ENCODE data around the gene PDE8A. TPM values are rescaled to one million over a fixed set of nuclear protein-coding genes. Genes with fewer than 3 reads are reported as not detected.

PDE8A gene
- total RNA-seq, 4 donors from 2014 or later: 49.4 to 108 (median 64.3) TPM

DNA sequence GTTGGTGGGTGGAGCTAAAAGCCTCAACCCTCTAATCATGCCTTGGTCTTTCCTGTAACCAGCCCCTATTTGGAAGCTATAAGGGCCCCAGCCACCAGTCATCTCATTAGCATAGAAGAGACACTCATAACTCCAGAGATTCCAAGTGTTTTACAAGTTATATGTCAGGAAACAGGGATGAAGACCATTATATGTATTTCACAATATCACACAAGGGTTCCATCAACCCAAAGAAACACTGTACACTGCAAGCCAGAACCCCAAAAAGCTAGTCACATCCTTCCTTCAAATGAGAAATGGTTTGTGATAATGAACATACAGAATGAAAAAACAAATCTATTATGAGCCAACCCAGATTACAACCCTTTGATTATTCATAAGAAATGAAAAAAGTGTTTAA lies 175.7 kb downstream of the PDE8A start:
- Histone ChIP-seq H3K27me3 (no peaks in the 10 kb centered on the region), H3K9me3 (peaks cover 0 to 5% (median 0%) of the 10 kb centered on the region in 4 donors), H3K4me1 (no peaks in the 10 kb centered on the region), H3K27ac (no peak overlapping the region), H3K36me3 (no peaks in the 10 kb centered on the region), H3K4me3 (no peak overlapping the region)
- no peak for TF ChIP-seq POLR2A (IDR thresholded peaks at IDR 0.05)
- TF ChIP-seq EP300 (IDR thresholded peaks at IDR 0.05): no peak
- TF ChIP-seq, protein P1, sequence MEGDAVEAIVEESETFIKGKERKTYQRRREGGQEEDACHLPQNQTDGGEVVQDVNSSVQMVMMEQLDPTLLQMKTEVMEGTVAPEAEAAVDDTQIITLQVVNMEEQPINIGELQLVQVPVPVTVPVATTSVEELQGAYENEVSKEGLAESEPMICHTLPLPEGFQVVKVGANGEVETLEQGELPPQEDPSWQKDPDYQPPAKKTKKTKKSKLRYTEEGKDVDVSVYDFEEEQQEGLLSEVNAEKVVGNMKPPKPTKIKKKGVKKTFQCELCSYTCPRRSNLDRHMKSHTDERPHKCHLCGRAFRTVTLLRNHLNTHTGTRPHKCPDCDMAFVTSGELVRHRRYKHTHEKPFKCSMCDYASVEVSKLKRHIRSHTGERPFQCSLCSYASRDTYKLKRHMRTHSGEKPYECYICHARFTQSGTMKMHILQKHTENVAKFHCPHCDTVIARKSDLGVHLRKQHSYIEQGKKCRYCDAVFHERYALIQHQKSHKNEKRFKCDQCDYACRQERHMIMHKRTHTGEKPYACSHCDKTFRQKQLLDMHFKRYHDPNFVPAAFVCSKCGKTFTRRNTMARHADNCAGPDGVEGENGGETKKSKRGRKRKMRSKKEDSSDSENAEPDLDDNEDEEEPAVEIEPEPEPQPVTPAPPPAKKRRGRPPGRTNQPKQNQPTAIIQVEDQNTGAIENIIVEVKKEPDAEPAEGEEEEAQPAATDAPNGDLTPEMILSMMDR (IDR thresholded peaks at IDR 0.05): no peak
- no peak for DNase-seq (ENCODE audit: low spot score in 2 of 2)

DNA sequence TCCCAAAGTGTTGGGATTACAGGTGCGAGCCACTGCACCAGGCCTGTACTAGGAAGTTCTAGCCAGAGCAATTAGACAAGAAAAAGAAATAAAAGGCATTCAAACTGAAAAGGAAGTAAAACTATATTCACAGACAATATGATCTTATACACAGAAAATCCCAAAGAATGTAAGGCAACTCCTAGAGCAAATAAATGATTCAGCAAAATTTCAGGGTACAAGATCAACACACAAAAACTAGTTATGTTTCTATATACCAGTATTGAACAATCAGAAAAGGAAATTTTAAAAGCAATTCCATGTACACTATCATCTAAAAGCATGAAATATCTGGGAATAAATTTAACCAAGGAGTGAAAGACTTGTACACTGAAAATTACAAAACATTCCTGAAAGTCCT lies 180.6 kb downstream of the PDE8A start:
- Histone ChIP-seq H3K36me3 (no peaks in the 10 kb centered on the region), H3K4me1 (no peaks in the 10 kb centered on the region), H3K4me3 (no peak overlapping the region), H3K9me3 (peaks cover 0 to 24% (median 2%) of the 10 kb centered on the region in 4 donors), H3K27ac (no peak overlapping the region), H3K27me3 (no peaks in the 10 kb centered on the region)
- DNase-seq (ENCODE audit: low spot score in 2 of 2): no peak
- WGBS, 2 donors: 92 to 97% methylated on average over 1 of the region's 1 CpG
- TF ChIP-seq POLR2A (IDR thresholded peaks at IDR 0.05) (no peak), EP300 (IDR thresholded peaks at IDR 0.05) (no peak)
- TF ChIP-seq, protein P1 (IDR thresholded peaks at IDR 0.05): no peak

DNA sequence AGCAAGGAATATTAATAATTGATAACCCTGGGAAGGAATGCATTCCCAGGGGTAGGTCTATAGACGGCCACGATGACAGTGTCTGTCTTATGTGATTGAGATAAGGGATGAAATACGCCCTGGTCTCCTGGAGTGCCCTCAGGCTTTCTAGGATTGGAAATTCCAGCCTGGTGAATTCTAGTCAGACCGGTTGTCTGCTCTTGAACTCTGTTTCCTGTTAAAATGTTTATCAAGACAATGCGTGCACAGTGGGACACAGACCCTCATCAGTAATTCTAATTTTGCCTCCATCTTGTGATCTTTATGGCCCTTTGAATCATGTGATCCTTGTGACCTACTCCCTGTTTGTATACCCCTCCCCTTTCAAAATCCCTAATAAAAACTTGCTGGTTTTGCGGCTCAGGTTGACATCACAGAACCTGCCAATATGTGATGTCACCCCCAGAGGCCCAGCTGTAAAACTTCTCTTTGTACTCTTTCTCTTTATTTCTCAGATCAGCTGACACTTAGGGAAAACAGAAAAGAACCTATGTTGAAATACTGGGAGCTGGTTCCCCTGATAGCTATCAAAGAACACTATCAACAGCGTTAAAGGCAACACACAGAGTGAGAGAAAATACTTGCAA lies 183.3 kb downstream of the PDE8A start:
- TF ChIP-seq POLR2A (IDR thresholded peaks at IDR 0.05) (no peak), EP300 (IDR thresholded peaks at IDR 0.05) (no peak)
- TF ChIP-seq, protein P1 (IDR thresholded peaks at IDR 0.05): no peak
- Histone ChIP-seq H3K27ac (no peak overlapping the region), H3K36me3 (no peaks in the 10 kb centered on the region), H3K27me3 (peaks cover 0 to under 1% of the 10 kb centered on the region in 2 donors), H3K9me3 (peaks cover 0 to 24% (median 2%) of the 10 kb centered on the region in 4 donors), H3K4me1 (peaks cover 0 to 8% (median 0%) of the 10 kb centered on the region in 4 donors), H3K4me3 (no peak overlapping the region)
- DNase-seq (ENCODE audit: low spot score in 2 of 2): no peak
- WGBS, 2 donors: 65 to 69% methylated on average over 7 of the region's 7 CpGs

DNA sequence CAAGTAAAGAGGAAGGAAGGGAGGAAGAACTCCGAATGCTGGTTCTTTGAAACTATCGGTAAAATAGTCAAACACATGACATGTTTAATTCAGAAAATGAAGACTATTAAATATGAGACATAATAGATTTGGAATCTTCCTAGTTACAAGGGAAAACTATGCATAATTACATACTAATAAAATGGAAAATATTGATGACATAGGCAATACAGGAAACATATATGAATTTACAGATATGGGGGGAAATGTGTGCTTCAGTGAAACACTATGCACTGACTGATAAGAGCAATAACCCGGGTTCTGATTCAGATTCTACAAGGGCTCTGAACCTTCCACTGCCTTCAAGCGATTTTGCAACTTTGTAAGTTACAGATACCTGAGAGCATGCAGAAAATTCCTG lies 185.9 kb downstream of the PDE8A start:
- Histone ChIP-seq H3K9me3 (peaks cover 0 to 37% (median 4%) of the 10 kb centered on the region in 4 donors), H3K4me3 (no peak overlapping the region), H3K27me3 (peaks cover 0 to 8% of the 10 kb centered on the region in 2 donors), H3K36me3 (no peaks in the 10 kb centered on the region), H3K4me1 (peaks cover 0 to 8% (median 0%) of the 10 kb centered on the region in 4 donors), H3K27ac (no peak overlapping the region)
- no peak for DNase-seq (ENCODE audit: low spot score in 2 of 2)
- TF ChIP-seq, protein P1 (IDR thresholded peaks at IDR 0.05): no peak
- no peak for TF ChIP-seq POLR2A (IDR thresholded peaks at IDR 0.05)
- TF ChIP-seq EP300 (IDR thresholded peaks at IDR 0.05): no peak
- WGBS, 2 donors: 70 to 79% methylated on average over 4 of the region's 4 CpGs

DNA sequence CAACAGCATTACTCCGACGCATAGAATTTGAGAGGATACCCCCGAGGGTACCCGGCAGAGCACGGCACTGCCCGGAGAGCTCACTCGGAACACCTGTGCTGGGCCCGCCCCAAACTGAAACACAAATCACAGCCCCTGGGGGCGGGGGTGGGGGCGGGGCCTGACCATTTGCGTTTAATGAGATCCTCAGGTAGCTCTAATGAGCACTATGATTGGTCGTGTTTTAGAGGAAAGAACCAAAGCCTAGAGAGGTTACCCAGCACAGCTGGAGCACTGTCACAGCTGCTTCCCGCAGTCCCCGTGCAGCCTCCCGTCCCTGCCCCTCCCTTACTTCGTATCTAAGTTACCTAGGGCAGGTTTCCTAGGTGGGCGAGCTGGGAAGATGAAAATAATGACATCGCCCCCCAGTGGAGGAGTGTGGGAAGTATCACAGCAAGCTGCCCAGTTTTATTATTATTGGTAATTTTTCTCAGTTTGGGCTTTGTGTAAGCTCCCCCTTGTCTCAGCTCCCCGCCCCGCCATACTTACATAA lies 187.1 kb downstream of the PDE8A start:
- WGBS, 2 donors: 11 to 12% methylated on average over 18 to 19 of the region's 20 CpGs
- no peak for TF ChIP-seq POLR2A (IDR thresholded peaks at IDR 0.05)
- TF ChIP-seq, protein P1 (IDR thresholded peaks at IDR 0.05): peak in 2 of 5 experiments; percentile 17 to 24
- Histone ChIP-seq H3K36me3 (no peaks in the 10 kb centered on the region), H3K27me3 (peaks cover 0 to 8% of the 10 kb centered on the region in 2 donors), H3K4me1 (peaks cover 0 to 8% (median 0%) of the 10 kb centered on the region in 4 donors), H3K9me3 (peaks cover 0 to 29% (median 4%) of the 10 kb centered on the region in 4 donors), H3K27ac (no peak overlapping the region), H3K4me3 (no peak overlapping the region)
- DNase-seq (ENCODE audit: low spot score in 2 of 2): no peak

Measured in tibial nerve (tissue), 4 donors.